Stomach (tissue), 9 donors: ENCODE results near the gene ACTG1. TPM values are rescaled to one million over a fixed set of nuclear protein-coding genes. Genes with fewer than 3 reads are reported as not detected.
A peak's percentile ranks its signal among the peaks of the same experiment; 100 is the strongest.

Experiments
- DNase-seq, 2 donors: peaks; one replicate each; pipeline versions ENCODE4 v3.0.0 to v3.0.0-alpha.2; 2013 to 2019
- H3K27ac ChIP-seq, 5 donors: fragments of 200-600 bp in 4 of 5; sonication (generic) in 4 of 5; one replicate each; pipeline ENCODE4 v1.5.1; 2013 to 2019; ENCODE audit warnings: mild to moderate bottlenecking in 1 of 5, moderate library complexity in 1 of 5
- H3K27me3 ChIP-seq, 3 donors: fragments of 200-600 bp; sonication (generic); one replicate each; pipeline ENCODE4 v1.5.1; 2017 to 2019; ENCODE audit warnings: mixed run types in 1 of 3
- H3K36me3 ChIP-seq, 4 donors: fragments of 200-600 bp; sonication (generic); 1 replicate in 3 of 4; 2 replicates in 1 of 4; pipeline ENCODE4 v1.5.1; 2016 to 2019
- H3K4me1 ChIP-seq, 4 donors: fragments of 200-600 bp; sonication (generic); one replicate each; pipeline ENCODE4 v1.5.1; 2016 to 2019
- H3K4me3 ChIP-seq, 4 donors: fragments of 200-600 bp; sonication (generic) in 3 of 4; one replicate each; pipeline ENCODE4 v1.5.1; 2016 to 2019; ENCODE audit warnings: mild to moderate bottlenecking in 1 of 4
- H3K9me3 ChIP-seq, 4 donors: fragments of 200-600 bp; sonication (generic); one replicate each; pipeline ENCODE4 v1.5.1; 2016 to 2019
- EP300 ChIP-seq: sonication (generic); formaldehyde crosslinking; IDR thresholded peaks from one replicate; pipeline ENCODE4 v1.6.1; 2017; ENCODE audit warnings: antibody characterized with exemption
- POLR2A ChIP-seq, 4 donors: fragments of 450-650 bp; IDR thresholded peaks; one replicate each; pipeline ENCODE4 v1.6.1; 2016; ENCODE audit warnings: antibody characterized with exemption in 4 of 4, control low read depth in 2 of 4, mild to moderate bottlenecking in 1 of 4, moderate library complexity in 1 of 4
- POLR2AphosphoS5 ChIP-seq, 3 donors: sonication (generic); formaldehyde crosslinking; IDR thresholded peaks; one replicate each; pipeline ENCODE4 v1.6.1; 2016; ENCODE audit warnings: antibody characterized with exemption in 3 of 3
- WGBS, 5 donors: extraction: QIAGEN DNeasy Blood & Tissue Kit in 3 of 5; methylation state at CpG; one replicate each; pipeline versions ENCODE4 v1.1.5 to v1.1.7; 2013 to 2018; 5-methylcytosine and 5-hydroxymethylcytosine counted together
- intact Hi-C: fragments of 100-400 bp; cut with DNase I; formaldehyde crosslinking; loops from one replicate; pipeline ENCODE4 v1.15.1; 2023; ENCODE audit warnings: low total_unique reads
- polyA plus RNA-seq, 3 donors: library from polyadenylated mRNA; stranded (reverse); fragments of 200-250 nt; gene quantifications; one replicate each; pipeline ENCODE4 v1.2.3, GENCODE V29; 2013
- total RNA-seq, 5 donors: library from RNA; depleted of rRNA; stranded (reverse); fragments of >200 nt; gene quantifications; one replicate each; pipeline versions ENCODE4 v1.1.0 to v1.2.3, GENCODE V29; 2014 to 2016
- TF ChIP-seq, protein P1 (sequence below), 7 experiments: fragments of 450-650 bp in 4 of 7; fragments of 200-600 bp in 3 of 7; sonication (generic) in 3 of 7; IDR thresholded peaks; one replicate each; pipeline ENCODE4 v1.5.1; 2016 to 2019; ENCODE audit warnings: antibody characterized with exemption in 7 of 7, control low read depth in 2 of 7, mild to moderate bottlenecking in 1 of 7
- donor health status: healthy with polysubstance abuse.
- donor health status: Bipolar disorder and iron deficiency.
- donor health status: healthy.

Gene ACTG1
- total and polyA plus RNA-seq, 8 donors: 978 to 2,952 (median 1,922) TPM

DNA sequence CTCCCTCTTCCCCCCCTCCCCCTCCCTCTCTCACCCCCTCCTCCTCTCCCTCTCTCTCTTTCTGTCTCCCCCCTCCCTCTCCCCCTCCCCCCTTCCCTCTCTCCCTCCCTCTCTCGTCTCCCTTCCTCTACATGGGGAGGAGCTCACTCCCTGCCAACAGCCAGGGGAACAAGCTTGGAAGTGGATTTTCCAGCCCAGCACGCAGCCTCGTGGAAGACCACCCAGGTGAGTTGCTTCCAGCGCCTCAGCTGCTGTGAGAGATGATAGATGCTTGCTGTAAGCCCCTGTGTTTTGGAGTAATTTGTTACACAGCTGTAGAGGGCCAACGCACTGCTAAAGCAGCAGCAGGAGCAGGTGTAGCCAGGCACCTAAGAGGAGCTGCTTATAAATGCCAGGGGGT, 20.8 kb downstream of the ACTG1 start:
- Histone ChIP-seq H3K4me1 (peaks cover 14 to 38% (median 23%) of the 10 kb centered on the region in 4 donors), H3K4me3 (no peak overlapping the region), H3K36me3 (no peaks in the 10 kb centered on the region), H3K27me3 (peaks cover 0 to 19% (median 0%) of the 10 kb centered on the region in 3 donors), H3K27ac (no peak overlapping the region), H3K9me3 (no peaks in the 10 kb centered on the region)
- DNase-seq: peak in 1 of 2 donors; percentile 46
- intact Hi-C loops: no loop called here
- WGBS, 5 donors: 15 to 46% (median 32%) methylated on average over 3 to 5 of the region's 5 CpGs
- TF ChIP-seq EP300 (no peak), POLR2AphosphoS5 (IDR thresholded peaks at IDR 0.05) (no peak), POLR2A (IDR thresholded peaks at IDR 0.05) (no peak)
- TF ChIP-seq, protein P1, sequence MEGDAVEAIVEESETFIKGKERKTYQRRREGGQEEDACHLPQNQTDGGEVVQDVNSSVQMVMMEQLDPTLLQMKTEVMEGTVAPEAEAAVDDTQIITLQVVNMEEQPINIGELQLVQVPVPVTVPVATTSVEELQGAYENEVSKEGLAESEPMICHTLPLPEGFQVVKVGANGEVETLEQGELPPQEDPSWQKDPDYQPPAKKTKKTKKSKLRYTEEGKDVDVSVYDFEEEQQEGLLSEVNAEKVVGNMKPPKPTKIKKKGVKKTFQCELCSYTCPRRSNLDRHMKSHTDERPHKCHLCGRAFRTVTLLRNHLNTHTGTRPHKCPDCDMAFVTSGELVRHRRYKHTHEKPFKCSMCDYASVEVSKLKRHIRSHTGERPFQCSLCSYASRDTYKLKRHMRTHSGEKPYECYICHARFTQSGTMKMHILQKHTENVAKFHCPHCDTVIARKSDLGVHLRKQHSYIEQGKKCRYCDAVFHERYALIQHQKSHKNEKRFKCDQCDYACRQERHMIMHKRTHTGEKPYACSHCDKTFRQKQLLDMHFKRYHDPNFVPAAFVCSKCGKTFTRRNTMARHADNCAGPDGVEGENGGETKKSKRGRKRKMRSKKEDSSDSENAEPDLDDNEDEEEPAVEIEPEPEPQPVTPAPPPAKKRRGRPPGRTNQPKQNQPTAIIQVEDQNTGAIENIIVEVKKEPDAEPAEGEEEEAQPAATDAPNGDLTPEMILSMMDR (IDR thresholded peaks at IDR 0.05): no peak

GRCh38 chr17:81491181-81491581, 21.4 kb downstream of the ACTG1 start:
- DNase-seq: peak in 1 of 2 donors; percentile 75
- 9 to 38% (median 23%) methylated on average over 4 to 5 of the region's 5 CpGs for WGBS, 5 donors
- no peak overlapping the region for H3K27ac ChIP-seq

GRCh38 chr17:81489998-81490992, 22.3 kb downstream of the ACTG1 start:
- 61 to 71% (median 67%) methylated on average over 11 to 14 of the region's 14 CpGs for WGBS, 5 donors
- H3K36me3 ChIP-seq: no peaks in the 10 kb centered on the region
- H3K27me3 ChIP-seq: peaks cover 0 to 19% (median 0%) of the 10 kb centered on the region in 3 donors
- H3K4me1 ChIP-seq: peaks cover 14 to 38% (median 23%) of the 10 kb centered on the region in 4 donors
- no peak overlapping the region for H3K4me3 ChIP-seq
- peak in 1 of 2 donors; percentile 30 for DNase-seq
- TF ChIP-seq, protein P1 (IDR thresholded peaks at IDR 0.05): no peak
- TF ChIP-seq POLR2AphosphoS5 (IDR thresholded peaks at IDR 0.05) (no peak), EP300 (no peak), POLR2A (IDR thresholded peaks at IDR 0.05) (no peak)
- no peak overlapping the region for H3K27ac ChIP-seq
- intact Hi-C loops: loop anchor here (10.0 kb wide), 3 partner anchors 55 to 185 kb away; no protein-coding TSS in a partner anchor
- H3K9me3 ChIP-seq: no peaks in the 10 kb centered on the region

More at GRCh38 chr17:81491181-81491581, 21.4 kb downstream of the ACTG1 start:
- intact Hi-C loops: no loop called here
- peaks cover 0 to 19% (median 0%) of the 10 kb centered on the region in 3 donors for H3K27me3 ChIP-seq
- no peaks in the 10 kb centered on the region for H3K9me3 ChIP-seq
- H3K4me1 ChIP-seq: peaks cover 14 to 38% (median 23%) of the 10 kb centered on the region in 4 donors
- H3K36me3 ChIP-seq: no peaks in the 10 kb centered on the region
- no peak for TF ChIP-seq EP300
- TF ChIP-seq, protein P1 (IDR thresholded peaks at IDR 0.05): no peak
- TF ChIP-seq POLR2A (IDR thresholded peaks at IDR 0.05): no peak
- TF ChIP-seq POLR2AphosphoS5 (IDR thresholded peaks at IDR 0.05): no peak
- no peak overlapping the region for H3K4me3 ChIP-seq
